Fibroblast of lung (primary cell): ENCODE results near the gene CLIC4.

ENCODE experiments used
- EZH2 ChIP-seq: IDR thresholded peaks from 2 replicates; pipeline ENCODE4 v1.5.1; 2012; ENCODE audit warnings: low read length, control low read depth, mild to moderate bottlenecking; ENCODE audit errors: missing control alignments
- TF ChIP-seq, protein P1 (sequence below), 2 donors: IDR thresholded peaks in 1 of 2; conservative IDR thresholded peaks in 1 of 2; 1 replicate in 1 of 2; 2 replicates in 1 of 2; pipeline ENCODE4 v1.5.1; 2011 to 2012; ENCODE audit warnings: low read length in 2 of 2, control low read depth in 1 of 2, inconsistent platforms in 1 of 2, low read depth in 1 of 2, mild to moderate bottlenecking in 1 of 2

DNA sequence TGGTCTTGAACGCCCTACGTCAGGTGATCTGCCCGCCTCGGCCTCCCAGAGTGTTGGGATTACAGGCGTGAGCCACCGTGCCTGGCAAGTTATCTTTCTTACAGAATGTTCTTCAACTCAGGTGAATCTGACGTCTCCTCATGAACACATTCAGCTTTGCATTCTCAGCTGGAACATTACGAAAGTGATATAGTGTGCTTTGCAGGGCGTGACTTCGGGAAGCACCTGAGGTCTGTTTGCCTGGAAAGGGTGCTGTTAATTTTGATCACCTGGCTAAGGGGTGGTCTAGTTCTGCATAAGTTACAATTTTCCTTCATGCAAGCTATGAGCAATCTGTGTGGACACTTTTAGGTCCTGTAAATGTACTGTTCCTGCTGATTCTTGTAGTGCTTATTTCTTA lies 16.3 kb upstream of the CLIC4 start:
- TF ChIP-seq, protein P1, sequence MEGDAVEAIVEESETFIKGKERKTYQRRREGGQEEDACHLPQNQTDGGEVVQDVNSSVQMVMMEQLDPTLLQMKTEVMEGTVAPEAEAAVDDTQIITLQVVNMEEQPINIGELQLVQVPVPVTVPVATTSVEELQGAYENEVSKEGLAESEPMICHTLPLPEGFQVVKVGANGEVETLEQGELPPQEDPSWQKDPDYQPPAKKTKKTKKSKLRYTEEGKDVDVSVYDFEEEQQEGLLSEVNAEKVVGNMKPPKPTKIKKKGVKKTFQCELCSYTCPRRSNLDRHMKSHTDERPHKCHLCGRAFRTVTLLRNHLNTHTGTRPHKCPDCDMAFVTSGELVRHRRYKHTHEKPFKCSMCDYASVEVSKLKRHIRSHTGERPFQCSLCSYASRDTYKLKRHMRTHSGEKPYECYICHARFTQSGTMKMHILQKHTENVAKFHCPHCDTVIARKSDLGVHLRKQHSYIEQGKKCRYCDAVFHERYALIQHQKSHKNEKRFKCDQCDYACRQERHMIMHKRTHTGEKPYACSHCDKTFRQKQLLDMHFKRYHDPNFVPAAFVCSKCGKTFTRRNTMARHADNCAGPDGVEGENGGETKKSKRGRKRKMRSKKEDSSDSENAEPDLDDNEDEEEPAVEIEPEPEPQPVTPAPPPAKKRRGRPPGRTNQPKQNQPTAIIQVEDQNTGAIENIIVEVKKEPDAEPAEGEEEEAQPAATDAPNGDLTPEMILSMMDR (conservative IDR thresholded peaks at IDR 0.05 in 1 of 2, IDR thresholded peaks at IDR 0.05 in 1 of 2; ENCODE audit: low read depth in 1 of 2, low read length in 2 of 2), result no peak
- no peak for TF ChIP-seq EZH2
